Heart left ventricle (tissue), 16 donors: ENCODE data around the gene SPG11. TPM values are rescaled to one million over a fixed set of nuclear protein-coding genes. Genes with fewer than 3 reads are reported as not detected.

Experiments used
- ATAC-seq, 4 donors: fragments of 200-7000 bp; cut with Tn5 transposase; one replicate each; pipeline ENCODE4 v1.9.1; 2020 to 2022; ENCODE audit warnings: moderate library complexity in 4 of 4, mild to moderate bottlenecking in 3 of 4, moderate number of reproducible peaks in 1 of 4
- DNase-seq, 5 donors: peaks; one replicate each; pipeline ENCODE4 v3.0.0-alpha.2; 2020
- H3K27ac ChIP-seq, 12 donors: fragments of 200-600 bp; sonication (generic) in 4 of 12; one replicate each; pipeline versions ENCODE4 v1.5.0 to v1.8.0; 2016 to 2022; ENCODE audit warnings: mild to moderate bottlenecking in 2 of 12
- H3K27me3 ChIP-seq, 9 donors: fragments of 200-600 bp; sonication (generic) in 2 of 9; one replicate each; pipeline versions ENCODE4 v1.5.1 to v1.8.0; 2016 to 2022; ENCODE audit warnings: mild to moderate bottlenecking in 3 of 9
- H3K36me3 ChIP-seq, 9 donors: fragments of 200-600 bp; sonication (generic) in 2 of 9; one replicate each; pipeline versions ENCODE4 v1.5.0 to v1.8.0; 2018 to 2022; ENCODE audit warnings: mild to moderate bottlenecking in 2 of 9
- H3K4me1 ChIP-seq, 12 donors: fragments of 200-600 bp; sonication (generic) in 4 of 12; one replicate each; pipeline versions ENCODE4 v1.5.0 to v1.8.0; 2016 to 2022; ENCODE audit warnings: mild to moderate bottlenecking in 3 of 12
- H3K4me3 ChIP-seq, 12 donors: fragments of 200-600 bp; sonication (generic) in 4 of 12; one replicate each; pipeline versions ENCODE4 v1.5.0 to v1.8.0; 2017 to 2022; ENCODE audit warnings: mild to moderate bottlenecking in 9 of 12, moderate library complexity in 4 of 12
- H3K9me3 ChIP-seq, 12 donors: fragments of 200-600 bp; sonication (generic) in 4 of 12; one replicate each; pipeline versions ENCODE4 v1.5.0 to v1.8.0; 2016 to 2022; ENCODE audit warnings: mild to moderate bottlenecking in 1 of 12
- POLR2A ChIP-seq, 2 donors: fragments of 450-650 bp; IDR thresholded peaks; one replicate each; pipeline ENCODE4 v1.6.1; 2017; ENCODE audit warnings: antibody characterized with exemption in 2 of 2, mild to moderate bottlenecking in 2 of 2, moderate library complexity in 2 of 2
- WGBS, 4 donors: extraction: QIAGEN DNeasy Blood & Tissue Kit in 2 of 4; methylation state at CpG; one replicate each; pipeline versions ENCODE4 v1.1.5 to v1.1.7; 2013 to 2018; 5-methylcytosine and 5-hydroxymethylcytosine counted together
- intact Hi-C, 10 donors: fragments of 100-400 bp; cut with DNase I; formaldehyde crosslinking; loops; one replicate each; pipeline versions ENCODE4 v1.11.1 to v1.14.2; 2022
- polyA plus RNA-seq, 2 donors: library from polyadenylated mRNA; stranded (reverse); fragments of 200-250 nt; gene quantifications; one replicate each; pipeline ENCODE4 v1.2.3, GENCODE V29; 2013
- total RNA-seq, 9 donors: library from RNA; depleted of rRNA in 2 of 9; stranded (reverse); fragments of >200 nt in 2 of 9; fragmentation: NEBNext Ultra II Directional in 3 of 9; extraction: Animal tissue kit (Norgen Biotek cat#: 25700) in 3 of 9; gene quantifications; one replicate each; pipeline versions ENCODE4 v1.1.0 to v1.2.4, GENCODE V29; 2016 to 2023
- TF ChIP-seq, protein P1 (sequence below), 12 donors: fragments of 200-600 bp; sonication (generic) in 4 of 12; IDR thresholded peaks; one replicate each; pipeline versions ENCODE4 v1.5.0 to v1.8.0; 2018 to 2022; ENCODE audit warnings: antibody characterized with exemption in 12 of 12, mild to moderate bottlenecking in 5 of 12
- donor health status: ischemic (EF 13 %, LVEDD 7.1; RV severe dilation, severe dysfunction).
- donor health status: healthy with polysubstance abuse.
- donor health status: DM: no; HTN: yes; CAD: no.
- donor health status: DM: no; HTN: no; CAD: no.
- donor health status: ischemic (EF 25% LVEDD 6.9; RV normal size, moderate dysfunction).
- donor health status: ischemic (EF 25% LVEDD 5.7; RV mildly dilated, moderate dysfunction).
- donor health status: healthy.
- donor health status: DM: yes; HTN: yes; CAD: no.
- donor health status: ischemic (EF 35%, LVEDD 5.7; RV mildly dilated, moderate dysfunction).
- donor health status: nonischemic (EF 11% LVEDD 7.7; RV severe dilation, severe dysfunction).
- donor health status: DM: yes; HTN: yes; CAD: no.
- donor health status: PGD.
- donor health status: ischemic (EF 29% LVEDD 5.4; RV normal size, mild dysfunction).
- donor health status: nonischemic (EF 23%, LVEDD 6.1; RV moderate dilation, normal function).

Gene SPG11
- total and polyA plus RNA-seq, 11 donors = 17.5 to 69.4 (median 47.5) TPM

DNA sequence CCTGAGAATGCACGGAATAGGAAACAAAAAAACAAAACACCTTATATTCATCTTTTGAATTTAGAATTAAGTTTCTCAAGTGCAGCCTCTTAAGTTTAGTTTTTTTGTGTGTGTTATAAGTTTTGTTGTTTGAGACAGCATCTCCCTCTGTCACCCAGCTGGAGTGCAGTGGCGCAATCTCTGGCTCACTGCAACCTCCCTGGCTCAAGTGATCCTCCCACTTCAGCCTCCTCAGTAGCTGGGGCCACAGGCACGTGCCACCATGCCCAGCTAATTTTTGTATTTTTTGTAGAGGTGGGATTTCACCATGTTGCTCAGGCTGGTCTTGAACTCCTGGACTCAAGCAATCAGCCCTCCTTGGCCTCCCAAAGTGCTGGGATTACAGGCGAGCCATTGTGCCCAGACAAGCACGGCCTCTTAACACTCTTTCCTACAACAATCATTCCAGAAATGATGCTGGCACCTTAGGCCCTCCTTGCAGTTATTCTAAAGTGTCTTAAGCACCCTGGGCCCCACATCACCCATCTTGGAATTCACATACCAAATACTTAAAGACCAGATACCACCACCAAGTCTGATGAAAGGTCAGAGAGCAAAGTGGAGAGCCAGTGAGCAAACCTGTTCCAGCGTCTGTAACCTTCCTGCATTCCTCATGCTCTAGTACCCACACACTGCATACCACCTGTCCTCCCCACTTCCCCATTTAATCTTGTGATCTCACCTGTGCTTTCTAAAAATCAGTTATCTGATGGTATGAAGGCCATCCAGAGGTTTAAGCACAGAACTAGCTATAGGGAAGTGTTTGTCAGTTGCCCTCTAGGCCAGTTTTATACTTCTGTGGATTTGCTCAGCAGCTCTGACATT lies 6.9 kb upstream of the SPG11 start:
- Histone ChIP-seq H3K36me3 (no peaks in the 10 kb centered on the region), H3K4me3 (no peak overlapping the region), H3K27ac (no peak overlapping the region), H3K9me3 (no peaks in the 10 kb centered on the region), H3K4me1 (peaks cover 0 to 28% (median 0%) of the 10 kb centered on the region in 12 donors), H3K27me3 (no peaks in the 10 kb centered on the region)
- TF ChIP-seq, protein P1, sequence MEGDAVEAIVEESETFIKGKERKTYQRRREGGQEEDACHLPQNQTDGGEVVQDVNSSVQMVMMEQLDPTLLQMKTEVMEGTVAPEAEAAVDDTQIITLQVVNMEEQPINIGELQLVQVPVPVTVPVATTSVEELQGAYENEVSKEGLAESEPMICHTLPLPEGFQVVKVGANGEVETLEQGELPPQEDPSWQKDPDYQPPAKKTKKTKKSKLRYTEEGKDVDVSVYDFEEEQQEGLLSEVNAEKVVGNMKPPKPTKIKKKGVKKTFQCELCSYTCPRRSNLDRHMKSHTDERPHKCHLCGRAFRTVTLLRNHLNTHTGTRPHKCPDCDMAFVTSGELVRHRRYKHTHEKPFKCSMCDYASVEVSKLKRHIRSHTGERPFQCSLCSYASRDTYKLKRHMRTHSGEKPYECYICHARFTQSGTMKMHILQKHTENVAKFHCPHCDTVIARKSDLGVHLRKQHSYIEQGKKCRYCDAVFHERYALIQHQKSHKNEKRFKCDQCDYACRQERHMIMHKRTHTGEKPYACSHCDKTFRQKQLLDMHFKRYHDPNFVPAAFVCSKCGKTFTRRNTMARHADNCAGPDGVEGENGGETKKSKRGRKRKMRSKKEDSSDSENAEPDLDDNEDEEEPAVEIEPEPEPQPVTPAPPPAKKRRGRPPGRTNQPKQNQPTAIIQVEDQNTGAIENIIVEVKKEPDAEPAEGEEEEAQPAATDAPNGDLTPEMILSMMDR (IDR thresholded peaks at IDR 0.05) = no peak
- TF ChIP-seq POLR2A (IDR thresholded peaks at IDR 0.05) = no peak
- no peak for DNase-seq
- no peak for ATAC-seq
- WGBS, 4 donors = 85 to 93% (median 90%) methylated on average over 6 of the region's 6 CpGs
- intact Hi-C loops = loop anchor here in 1 of 10 donors (5.0 kb wide), 1 partner anchor 37 kb away; no protein-coding TSS in a partner anchor

DNA sequence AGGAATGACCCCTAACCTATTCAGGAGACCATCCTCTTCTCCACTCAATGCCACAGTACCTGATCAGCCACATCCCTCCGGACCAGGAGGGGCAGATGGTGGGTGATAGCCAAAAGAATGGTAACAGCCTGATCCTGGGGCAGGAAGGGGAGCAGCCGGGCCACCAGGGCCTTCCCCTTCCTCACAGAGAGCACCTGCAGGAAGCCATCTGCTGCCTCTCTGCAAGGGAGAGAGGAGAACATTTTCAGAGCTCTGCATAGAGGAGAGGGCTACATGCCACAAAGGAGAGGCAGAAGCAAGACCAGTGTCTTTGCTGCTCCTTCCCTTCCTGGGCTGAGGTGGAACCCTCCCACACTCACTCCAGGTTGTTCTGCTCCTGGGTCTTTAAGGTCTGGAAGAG lies 5.5 kb upstream of the SPG11 start:
- intact Hi-C loops = loop anchor here in 3 of 10 donors (5.0 kb wide), 1 partner anchor 38 kb away; no protein-coding TSS in a partner anchor
- 62 to 83% (median 72%) methylated on average over 2 of the region's 2 CpGs for WGBS, 4 donors
- Histone ChIP-seq H3K9me3 (no peaks in the 10 kb centered on the region), H3K4me3 (no peak overlapping the region), H3K36me3 (no peaks in the 10 kb centered on the region), H3K27me3 (no peaks in the 10 kb centered on the region), H3K4me1 (peaks cover 0 to 35% (median 1%) of the 10 kb centered on the region in 12 donors), H3K27ac (peak overlapping the region in 1 of 12 donors; percentile 10)
- TF ChIP-seq, protein P1 (IDR thresholded peaks at IDR 0.05) = no peak
- TF ChIP-seq POLR2A (IDR thresholded peaks at IDR 0.05) = no peak
- ATAC-seq (no peak), DNase-seq (no peak)

DNA sequence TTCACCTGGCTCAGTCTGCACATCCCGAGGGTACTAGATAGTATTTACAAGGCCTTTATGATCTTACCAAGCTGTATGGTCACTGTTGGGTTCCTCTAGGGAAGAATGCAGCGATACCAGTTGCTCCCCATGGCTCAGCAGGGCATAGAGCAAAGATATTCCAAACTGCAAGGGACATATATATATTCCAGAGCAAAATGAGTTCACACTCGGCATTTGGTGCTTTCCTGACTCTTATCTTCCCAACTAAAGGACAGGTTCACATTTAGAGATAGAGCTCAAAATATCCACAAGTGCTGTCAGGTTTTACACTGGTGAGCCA lies 3.5 kb upstream of the SPG11 start:
- Histone ChIP-seq H3K27me3 (no peaks in the 10 kb centered on the region), H3K27ac (peak overlapping the region in 3 of 12 donors; percentile 22 to 99 (median 30)), H3K36me3 (no peaks in the 10 kb centered on the region), H3K4me1 (peaks cover 0 to 44% (median 9%) of the 10 kb centered on the region in 12 donors), H3K4me3 (peak overlapping the region in 1 of 12 donors; percentile 15), H3K9me3 (no peaks in the 10 kb centered on the region)
- no peak for DNase-seq
- TF ChIP-seq, protein P1 (IDR thresholded peaks at IDR 0.05) = no peak
- no peak for TF ChIP-seq POLR2A (IDR thresholded peaks at IDR 0.05)
- ATAC-seq = no peak
- WGBS, 4 donors = 41 to 66% (median 53%) methylated on average over 3 of the region's 3 CpGs
- intact Hi-C loops = loop anchor here in 3 of 10 donors (5.0 kb wide), 1 partner anchor 40 kb away; no protein-coding TSS in a partner anchor
